Stimulated activated CD4-positive, alpha-beta T cell treated with anti-CD3 and anti-CD28 coated beads, Interleukin-2, amount 100 ng/mL, for 48 hours (primary cell): ENCODE results near the gene MAB21L4.

Source experiments
- DNase-seq, 2 donors: peaks; one replicate each; pipeline ENCODE4 v3.0.0-alpha.2; 2020

Gene MAB21L4

DNA sequence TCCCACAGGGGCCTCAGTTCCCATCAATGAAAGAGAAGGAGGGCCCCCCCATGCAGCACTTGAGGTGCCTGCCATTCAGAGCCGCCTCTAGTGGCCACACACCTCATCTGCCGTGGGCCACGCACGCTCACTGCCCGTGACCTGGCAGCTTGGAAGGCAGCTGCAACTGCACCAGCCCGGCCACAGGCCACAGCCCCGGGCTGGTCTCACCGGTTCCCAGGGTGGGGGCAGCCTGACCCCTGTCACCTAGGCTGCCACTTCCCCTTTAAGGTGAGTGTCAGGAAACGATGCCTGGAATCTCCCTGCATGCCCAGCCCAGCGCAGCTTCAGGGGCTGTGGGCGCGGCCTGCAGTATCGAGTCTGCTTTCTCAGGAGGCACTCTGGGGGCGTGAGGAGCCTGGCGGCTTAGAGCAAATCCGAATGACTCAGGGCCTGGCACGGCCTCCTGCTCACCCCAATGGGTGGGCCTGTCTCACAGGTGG, 2.6 kb downstream of the MAB21L4 start:
- peak in 1 of 2 donors; percentile 32 for DNase-seq

DNA sequence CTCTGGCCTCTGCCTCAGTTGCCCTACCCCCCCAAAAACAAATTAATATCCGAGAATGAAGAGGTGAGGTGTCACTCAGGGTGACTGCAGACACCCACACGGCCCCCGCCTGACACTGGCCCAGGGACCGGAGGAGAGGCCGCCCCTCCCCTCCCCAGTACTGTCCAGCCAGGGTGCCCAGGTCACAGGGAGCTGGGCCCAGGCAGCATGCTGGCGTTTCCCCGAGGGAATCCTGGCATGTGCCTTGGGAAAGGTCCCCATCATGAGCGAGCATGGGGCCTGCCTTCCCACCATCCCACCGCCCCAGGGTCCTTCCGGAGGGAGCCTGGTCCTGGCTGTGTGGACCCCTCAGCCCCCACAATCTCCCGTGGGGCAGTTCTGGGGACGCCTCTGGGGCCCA, 3.0 kb downstream of the MAB21L4 start:
- no peak for DNase-seq

DNA sequence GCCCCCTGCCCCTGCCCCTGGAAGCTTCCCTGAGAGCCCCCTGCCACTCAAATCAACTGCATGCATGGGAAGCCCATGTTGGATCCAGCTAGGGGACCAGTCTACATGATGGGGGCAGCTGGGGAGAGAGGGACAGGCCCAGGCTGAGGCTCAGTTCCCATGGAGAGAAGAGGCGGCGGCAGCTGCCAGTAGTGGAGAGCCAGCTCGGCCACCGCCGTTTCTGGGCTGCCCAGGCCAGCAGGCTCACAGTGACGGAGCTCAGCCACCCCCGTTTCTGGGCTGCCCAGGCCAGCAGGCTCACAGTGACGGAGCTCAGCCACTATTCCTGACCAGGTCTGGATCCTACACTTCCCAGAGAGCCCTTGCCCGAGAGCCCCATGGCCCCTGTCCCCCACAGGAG, 3.6 kb downstream of the MAB21L4 start:
- DNase-seq: no peak

DNA sequence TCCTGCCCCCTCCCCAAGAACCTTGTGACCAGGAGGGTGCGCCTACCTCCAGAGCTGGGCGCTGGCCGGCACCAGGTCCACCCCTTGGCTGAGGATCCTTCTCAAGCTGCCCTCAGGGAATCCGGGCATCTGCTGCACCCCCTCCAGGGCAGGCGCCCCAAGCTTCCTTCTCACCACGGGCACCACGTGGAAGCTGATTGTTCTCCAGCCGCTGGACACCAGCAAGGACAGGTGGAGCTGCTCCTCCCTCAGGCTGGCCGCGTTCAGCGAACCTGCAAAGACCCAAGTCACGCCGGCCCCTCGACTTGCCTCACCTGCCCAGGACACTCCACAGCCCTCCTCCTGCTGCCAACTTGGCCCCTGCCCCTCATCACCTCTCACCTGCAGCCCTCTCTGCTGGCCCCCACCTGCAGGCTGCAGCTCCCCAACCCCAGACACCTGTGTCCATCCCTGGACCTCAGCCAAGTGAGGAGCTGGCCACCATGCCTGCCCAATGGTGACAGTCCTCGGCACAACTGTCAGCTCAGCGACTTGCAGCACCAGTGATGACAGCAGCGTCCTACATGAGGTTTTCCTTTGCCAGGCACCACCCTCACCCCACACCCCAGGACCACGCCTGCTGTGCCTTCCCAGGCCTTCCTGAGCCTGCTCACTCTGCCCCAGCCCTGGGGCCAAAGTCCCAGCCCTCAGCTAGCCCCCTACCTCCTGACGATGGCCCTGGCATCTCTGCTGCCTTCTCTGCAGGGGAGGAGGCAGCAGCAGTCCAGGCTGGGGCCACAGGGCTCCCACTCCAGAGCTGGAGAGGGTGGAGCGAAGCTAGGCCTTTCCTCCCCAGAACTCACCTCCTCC, 4.2 kb downstream of the MAB21L4 start:
- no peak for DNase-seq

DNA sequence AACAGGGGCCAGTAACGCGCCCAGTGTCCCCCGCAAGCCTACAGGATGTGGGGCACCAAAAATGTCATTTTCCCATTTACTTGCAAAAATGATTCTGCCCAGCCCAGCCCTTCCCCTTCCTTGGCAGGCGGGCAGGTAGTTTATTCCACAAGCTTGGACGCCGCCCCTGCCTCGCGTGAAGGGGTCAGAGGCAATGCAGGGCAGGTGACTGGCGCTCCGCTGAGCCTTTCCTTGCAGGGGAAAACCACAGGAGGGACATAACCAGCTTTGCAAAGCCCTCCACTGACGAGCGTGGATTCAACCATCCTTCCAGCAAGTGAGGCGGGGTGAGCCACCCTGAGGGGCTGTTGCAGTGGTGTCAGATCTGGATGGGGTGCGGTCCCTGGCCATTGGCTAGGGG, 5.3 kb downstream of the MAB21L4 start:
- DNase-seq: no peak

DNA sequence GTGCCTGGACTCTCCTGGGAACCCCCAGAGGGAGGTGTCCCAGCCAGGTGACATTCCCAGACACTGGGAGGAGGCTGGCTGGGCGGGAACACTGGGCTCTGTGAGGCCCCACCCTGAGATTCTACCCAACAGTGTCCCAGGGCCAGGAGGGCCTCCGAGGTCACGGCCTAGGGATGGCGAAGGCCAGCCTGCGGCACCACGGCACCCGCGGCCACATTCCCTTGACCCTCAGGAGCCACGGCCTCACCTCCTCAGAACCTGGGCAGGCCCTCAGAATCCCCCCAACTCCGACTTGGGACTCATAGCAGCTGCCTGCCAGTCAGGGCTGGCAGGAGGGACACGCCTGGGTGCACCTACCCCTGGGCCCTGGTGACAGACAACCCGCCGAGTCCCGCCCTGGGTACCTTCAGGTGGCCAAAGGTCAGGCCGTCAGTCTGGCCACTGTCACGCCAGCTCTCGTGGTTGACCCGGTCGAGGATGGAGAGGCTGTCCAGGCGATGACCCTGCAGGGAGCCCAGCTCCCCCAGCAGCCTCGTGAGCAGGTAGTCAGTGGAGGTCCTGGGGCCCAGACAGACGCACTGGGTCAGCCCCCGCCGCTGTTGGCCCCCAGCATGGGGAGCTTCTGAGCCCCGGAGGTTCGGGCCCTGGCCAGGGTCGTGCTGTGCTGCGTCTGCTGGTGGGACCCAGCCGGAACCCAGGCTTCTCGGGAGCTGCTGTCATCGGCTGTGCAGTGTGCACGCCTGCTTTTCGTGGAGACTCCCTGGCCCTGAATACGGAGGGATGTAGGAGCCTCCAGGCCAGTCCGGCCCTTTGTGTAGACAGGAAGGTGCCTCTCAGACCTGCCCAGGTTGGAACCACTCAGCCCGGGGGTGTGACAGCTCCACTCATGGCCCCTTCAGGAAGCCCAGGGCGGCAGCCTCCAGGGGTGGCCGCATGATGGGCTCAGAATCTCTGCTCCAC, 6.1 kb downstream of the MAB21L4 start:
- no peak for DNase-seq

DNA sequence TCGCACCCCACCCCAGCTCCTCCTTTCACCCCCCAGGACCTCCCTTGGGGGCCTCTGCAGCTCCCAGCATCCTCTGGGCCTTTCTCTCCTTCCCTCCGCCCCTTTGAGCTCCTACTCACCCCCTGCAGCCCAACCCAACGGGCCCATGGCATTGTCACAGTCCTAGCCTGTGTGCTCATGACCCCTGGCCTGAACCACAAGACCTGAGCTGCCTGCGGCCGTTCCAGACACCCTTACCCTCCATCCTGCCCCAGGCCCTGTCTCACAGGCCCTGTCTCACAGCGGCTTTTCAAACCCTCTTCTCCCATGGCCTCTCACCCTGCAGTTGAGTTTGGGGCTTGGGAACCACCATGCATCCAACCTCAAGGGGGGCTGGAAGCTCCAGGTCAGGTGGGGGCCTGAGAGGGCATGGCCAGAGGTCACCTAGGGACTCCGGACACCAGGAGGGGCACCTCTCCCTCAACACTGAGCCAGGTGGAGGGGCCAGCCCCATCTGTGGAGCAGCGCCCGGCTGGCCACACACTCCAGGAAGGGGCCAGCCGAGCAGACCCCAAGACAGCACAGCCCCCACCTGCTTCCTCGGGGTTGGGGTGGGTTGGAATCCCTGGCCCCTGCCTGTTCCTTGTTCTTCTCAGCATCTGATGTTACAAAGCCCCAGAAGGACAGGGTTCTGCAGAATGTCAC, 6.9 kb downstream of the MAB21L4 start:
- no peak for DNase-seq

DNA sequence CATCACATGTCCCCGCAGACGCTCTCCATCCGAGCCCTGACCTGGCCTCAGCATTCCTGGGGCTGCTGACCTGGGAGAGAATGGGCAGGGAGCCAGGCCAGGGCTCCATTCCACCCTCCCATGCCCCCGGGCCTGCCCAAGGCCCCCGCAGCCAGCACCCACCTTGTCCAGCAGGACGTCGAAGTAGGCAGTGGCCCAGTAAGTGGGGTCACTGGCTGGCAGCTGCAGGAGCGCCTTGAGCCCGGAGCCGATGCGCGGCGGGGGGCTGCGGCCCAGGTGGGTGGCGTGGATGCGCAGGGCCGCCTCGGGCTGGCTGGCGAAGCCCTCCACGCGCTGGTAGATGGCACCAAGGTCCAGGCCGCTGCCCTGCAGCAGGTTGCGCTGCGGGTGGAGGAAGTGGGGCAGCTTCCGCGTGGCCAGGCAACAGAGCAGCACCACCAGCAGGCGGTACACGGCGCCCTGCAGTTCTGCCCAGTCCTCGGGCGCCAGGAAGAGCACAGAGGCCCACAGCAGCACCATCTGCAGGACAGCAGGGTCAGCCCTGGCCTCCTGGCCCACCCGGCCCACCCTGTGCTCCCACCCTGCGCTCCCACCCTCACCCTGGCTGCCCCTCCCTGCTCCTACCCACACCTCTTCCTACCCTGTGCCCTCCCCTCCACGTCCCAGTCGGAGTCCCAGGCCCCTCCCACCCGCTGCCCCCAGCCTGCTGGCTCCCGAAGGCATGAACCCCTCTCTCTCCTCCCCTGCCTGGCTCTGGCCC, 7.6 kb downstream of the MAB21L4 start:
- no peak for DNase-seq

DNA sequence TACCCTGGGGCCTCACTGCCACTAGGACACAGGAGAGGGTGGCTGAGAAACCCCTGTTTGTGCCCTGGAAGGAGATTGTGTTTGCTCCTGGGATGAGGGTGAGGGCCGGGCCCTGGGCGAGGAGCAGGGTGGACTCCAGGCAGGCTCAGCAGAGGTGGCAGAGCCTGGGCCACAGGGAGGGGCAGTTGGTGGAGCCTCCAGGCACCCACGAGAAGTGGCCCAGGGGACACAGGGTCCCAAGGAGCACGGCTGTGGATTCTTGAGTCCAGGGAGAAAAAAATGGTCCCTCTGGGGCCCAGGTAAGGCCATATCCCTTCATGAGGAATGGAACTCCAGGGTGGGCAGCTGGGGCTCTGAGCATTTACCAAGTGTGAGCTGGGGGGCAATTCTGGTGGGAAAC, 8.3 kb downstream of the MAB21L4 start:
- DNase-seq: no peak

DNA sequence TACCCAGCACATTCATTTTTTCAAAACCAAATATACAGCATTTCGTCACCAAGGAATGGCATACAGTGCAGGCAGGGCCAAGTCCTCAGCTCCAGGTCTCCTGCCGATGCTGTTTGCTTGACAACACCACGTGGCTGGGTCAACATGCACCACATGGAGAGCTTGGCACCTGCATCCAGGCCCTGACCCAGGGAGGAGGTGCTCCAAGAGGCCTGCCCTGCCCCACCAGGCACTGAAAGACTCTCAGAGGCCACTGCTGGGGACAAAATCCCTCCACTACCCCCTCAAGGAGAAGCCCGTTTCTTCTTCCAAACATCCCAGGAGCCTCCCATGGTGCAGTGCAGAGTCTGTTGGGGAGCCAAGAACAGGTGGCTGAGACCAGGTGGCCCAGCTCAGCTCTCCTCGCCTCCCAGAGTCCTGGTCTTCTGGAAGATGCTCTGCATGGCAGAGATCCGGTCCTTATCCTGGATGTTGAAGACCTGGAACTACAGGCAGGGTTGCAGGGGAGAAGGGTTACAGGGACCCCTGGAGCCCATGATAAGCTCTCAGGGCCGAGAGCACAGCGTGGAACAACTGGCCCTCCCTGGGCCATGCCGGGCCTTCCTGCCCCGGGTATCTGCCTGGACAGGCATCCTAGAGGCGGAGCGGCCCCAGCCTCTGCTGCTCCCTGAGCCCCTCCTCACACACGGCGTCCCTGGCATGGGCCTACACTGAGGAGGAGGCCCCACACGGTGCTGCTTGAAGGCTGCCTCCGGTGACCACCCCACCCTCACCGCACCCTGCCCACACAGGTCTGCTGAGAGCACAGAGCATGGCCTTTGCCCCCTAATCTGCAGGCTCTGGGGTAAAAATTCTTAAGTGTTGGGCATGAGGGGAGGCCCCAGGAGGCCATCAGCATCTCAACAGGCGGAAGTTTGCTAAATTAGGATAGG, 9.0 kb downstream of the MAB21L4 start:
- no peak for DNase-seq

DNA sequence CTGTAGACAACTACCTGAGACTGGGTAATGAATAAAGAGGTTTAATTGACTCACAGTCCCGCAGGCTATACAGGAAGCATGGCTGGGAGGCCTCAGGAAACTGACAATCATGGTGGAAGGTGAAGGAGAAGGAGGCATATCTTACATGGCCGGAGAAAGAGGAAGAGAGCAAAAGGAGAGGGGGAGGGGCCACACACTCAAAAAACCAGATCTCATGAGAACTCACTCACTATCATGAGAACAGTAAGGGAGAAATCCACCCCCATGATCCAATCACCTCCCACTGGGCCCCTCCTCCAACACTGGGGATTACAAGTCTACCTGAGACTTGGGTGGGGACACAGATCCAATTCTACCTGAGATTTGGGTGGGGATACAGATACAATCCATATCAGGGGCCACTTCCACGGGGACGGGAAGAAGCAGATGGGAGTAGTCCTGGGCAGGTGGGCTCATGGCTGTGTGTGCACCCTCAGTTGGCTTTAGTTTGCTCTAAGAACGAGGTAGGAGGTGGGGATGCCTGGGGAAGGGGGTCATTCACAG, 9.9 kb downstream of the MAB21L4 start:
- DNase-seq: no peak

DNA sequence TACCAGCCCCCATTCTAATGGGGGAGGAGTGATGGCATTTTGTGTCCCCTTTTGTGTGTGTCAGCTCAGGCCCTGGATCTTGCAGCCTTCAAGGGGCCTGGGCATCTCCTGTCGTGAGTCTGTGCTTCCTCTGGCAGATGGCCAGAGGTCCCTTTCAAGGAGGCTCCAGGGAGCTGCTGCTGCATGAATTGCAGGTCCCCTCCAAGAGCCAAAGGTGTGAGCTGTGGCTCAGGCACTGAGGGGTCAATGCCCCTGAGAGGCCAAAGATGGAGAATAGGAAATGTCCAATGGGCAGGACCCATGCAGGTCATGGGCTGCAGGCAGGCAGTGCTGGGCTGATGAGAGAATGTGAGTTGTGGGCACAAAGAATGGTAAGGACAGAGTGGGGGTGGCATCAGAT, 10.4 kb downstream of the MAB21L4 start:
- no peak for DNase-seq

DNA sequence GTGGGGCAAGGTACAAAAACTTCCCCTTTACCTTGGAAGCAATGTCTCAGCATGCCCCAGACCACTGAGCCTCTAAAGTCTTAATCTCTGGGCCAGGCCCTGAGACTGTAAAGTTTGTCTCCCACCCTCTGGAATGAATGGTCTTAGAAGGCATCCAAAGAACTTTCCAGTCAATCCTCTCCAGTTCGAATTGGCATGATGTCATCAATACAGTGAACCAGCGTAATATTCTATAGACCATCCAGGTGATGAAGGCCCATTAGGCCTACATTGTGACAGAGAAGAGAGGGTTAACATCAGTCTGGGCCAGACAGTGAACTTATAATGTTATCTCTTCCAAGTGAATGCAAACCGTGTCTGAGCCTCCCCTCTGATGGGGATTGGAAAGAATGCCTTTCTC, 11.2 kb downstream of the MAB21L4 start:
- no peak for DNase-seq

DNA sequence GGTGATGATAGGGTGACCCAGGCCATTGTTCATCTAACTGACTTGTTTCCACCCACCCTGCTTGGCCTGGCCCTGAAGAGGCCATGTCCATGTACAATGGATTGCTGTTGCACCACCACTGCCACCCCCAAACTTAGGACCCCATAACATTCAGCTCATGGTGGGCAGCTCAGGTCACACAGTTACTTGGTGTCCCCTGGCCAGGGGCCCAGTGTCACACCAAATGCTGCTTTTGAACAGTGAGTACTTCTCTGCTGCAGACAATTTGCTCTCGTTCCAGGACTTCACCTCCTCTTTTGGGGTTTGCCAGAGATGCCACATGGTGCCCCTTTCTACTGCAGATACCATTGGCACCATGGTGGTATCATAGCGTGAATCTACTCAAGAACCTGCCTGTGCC, 11.7 kb downstream of the MAB21L4 start:
- no peak for DNase-seq

DNA sequence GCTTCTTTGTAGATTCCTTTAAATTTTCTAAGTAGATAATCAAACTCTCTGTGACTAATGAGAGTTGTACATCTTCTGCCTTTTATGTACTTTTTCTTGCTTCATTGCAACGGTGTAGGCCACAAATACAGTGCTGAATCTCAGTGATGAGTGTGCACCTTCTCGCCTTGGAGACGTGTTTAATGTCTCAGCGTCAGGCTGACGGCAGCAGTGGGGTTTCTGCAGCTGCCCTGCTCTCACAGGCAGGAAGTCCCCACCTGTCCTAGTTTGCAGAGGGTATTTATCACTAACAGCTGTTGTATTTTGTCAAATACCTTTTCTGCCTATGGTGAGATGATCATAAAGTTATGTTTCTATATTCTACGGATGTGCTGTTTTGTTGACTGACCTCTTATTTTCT, 14.0 kb downstream of the MAB21L4 start:
- no peak for DNase-seq

DNA sequence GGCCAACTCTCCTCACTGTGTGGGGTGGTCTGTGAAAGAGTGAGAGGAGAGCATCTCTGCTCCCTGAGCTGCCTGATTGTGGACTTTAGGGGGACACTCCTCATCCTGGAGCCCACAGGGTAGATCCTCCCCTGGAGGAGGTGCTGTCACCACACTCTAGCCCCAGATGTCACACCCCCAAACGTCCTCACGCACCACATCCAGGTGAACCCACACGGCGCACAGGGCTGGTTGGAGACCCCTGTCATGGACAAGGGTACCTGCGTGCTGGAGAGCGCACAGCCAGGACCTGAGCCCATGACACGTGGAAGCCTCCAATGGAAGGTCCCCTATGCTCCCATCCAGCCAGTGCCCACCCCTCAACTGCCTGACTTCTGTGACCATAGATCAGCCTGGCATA, 16.9 kb downstream of the MAB21L4 start:
- DNase-seq: no peak

DNA sequence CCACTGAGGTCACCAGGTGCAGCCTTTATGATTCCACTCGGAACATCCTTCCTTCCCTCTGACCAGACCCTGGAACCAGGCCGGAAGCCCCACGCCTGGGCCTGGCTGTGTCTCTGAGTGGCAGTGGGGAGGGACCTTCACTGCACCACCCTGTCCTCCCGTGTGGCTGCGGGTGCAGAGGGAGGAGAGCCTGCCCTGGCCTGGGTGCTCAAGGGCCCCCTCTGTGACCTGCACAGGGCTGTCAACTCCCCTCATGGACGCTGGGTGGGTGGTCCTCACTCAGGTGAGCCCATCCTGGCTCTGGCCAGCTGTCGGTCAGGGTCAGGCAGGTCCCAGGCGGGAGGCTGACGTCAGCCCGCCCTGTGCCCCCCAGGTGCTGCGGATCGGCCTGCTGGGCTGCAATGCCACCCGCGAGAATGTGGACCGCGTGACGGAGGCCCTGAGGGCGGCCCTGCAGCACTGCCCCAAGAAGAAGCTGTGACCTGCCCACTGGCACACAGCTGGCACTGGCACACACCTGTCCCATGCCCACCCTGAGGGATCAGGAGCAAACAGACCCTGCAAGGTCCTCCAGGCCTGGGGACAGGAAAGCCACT, 17.5 kb downstream of the MAB21L4 start:
- no peak for DNase-seq

DNA sequence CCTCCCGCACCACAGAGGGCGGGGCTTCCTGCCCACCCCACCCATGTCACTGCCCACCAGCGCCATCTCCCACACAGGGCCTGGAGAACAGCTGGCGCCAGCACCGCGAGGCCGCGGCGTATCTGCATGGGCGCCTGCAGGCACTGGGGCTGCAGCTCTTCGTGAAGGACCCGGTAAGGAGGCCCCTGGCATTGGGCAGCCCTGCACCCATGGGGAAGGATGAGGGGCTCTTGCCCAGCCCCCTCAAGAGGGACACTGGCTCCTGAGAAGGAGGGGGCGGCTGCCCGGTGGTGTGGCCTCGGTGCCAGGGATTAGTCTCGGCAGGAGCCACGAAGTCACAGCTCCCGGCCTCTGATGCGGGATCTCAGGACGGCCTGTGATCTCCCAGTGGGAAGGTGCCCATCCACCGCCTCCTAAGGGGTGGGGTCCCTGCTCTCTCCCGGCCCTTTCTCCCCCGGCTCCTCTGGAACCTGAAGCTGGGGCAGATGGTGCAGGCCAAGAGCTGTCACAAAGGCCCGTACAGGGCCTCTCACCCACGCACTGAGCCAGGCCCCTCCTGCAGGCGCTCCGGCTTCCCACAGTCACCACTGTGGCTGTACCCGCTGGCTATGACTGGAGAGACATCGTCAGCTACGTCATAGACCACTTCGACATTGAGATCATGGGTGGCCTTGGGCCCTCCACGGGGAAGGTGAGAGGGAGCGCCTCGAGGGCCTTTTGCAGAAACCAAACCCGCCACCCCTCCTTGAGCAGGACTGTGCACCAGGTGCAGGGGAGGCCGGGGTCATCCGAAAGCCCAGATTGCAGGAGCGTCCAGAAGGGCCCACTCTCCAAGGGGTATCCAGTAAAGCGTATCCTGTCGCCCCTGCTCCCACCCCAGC, 18.3 kb downstream of the MAB21L4 start:
- DNase-seq: no peak

DNA sequence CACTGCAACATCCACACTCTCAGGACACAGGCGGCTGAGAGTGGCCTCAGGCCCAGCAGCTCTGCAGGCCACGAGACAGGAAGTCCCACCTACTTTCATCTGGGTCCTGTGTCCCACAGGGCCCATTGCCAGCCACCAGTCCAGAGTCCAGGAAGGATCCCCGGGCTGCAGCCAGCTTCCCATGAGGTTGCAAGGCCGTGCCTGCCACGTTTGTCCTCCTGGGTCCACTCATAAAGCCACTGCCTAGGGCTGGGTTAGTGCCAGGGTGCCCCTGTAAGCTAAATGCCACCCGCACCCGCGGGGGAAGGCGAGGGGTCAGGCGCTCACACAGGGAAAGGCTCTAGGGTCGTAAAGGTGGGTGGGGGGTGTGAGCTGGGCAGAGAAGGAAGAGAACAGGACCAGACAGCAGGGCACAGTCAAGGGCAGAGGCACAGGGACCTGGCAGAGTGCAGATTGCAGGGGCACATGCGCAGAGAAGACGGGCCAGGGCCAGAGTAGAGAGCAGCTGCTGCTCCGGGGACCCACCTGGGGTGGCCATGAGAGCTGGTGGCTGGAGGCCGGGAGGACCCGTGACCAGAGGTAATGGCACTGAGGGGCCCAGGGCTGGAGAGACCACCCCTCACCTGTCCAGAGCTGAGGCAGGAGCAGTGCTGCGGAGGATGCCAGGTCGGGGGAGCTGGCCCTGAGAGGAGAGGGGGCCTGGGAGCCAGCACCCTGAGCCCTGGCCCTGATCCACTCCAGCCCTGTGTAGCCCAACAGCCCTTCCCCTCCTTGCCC, 19.3 kb downstream of the MAB21L4 start:
- no peak for DNase-seq
